Liver (tissue), 9 donors: ENCODE results near the gene NUAK1. TPM values are rescaled to one million over a fixed set of nuclear protein-coding genes. Genes with fewer than 3 reads are reported as not detected.

Experiments
- DNase-seq: peaks from one replicate; pipeline ENCODE4 v3.0.0-alpha.2; 2017; ENCODE audit warnings: low spot score
- H3K27ac ChIP-seq, 2 donors: one replicate each; pipeline ENCODE4 v1.7.0; 2013; ENCODE audit warnings: inconsistent platforms in 2 of 2, low read length in 2 of 2, control low read depth in 1 of 2, low read depth in 1 of 2, mild to moderate bottlenecking in 1 of 2
- H3K27me3 ChIP-seq, 4 donors: one replicate each; pipeline versions ENCODE4 v1.6.1 to v1.7.0; 2013; ENCODE audit warnings: low read length in 3 of 4, inconsistent platforms in 1 of 4, mild to moderate bottlenecking in 1 of 4, moderate library complexity in 1 of 4; ENCODE audit not compliant: control insufficient read depth in 4 of 4, insufficient read depth in 4 of 4
- H3K36me3 ChIP-seq, 4 donors: one replicate each; pipeline versions ENCODE4 v1.6.1 to v1.7.0; 2013; ENCODE audit warnings: low read length in 3 of 4, mild to moderate bottlenecking in 3 of 4, low read depth in 1 of 4, moderate library complexity in 1 of 4; ENCODE audit not compliant: control insufficient read depth in 4 of 4, insufficient read depth in 3 of 4
- H3K4me1 ChIP-seq, 4 donors: one replicate each; pipeline versions ENCODE4 v1.6.1 to v1.7.0; 2013; ENCODE audit warnings: low read length in 3 of 4, mild to moderate bottlenecking in 3 of 4, moderate library complexity in 1 of 4; ENCODE audit not compliant: control insufficient read depth in 4 of 4, insufficient read depth in 4 of 4
- H3K4me3 ChIP-seq, 3 donors: one replicate each; pipeline versions ENCODE4 v1.6.1 to v1.7.0; 2013; ENCODE audit warnings: low read length in 3 of 3, control low read depth in 1 of 3, low read depth in 1 of 3, mild to moderate bottlenecking in 1 of 3
- H3K9ac ChIP-seq, 2 donors: one replicate each; pipeline ENCODE4 v1.7.0; 2013; ENCODE audit warnings: low read length in 2 of 2, mild to moderate bottlenecking in 2 of 2, moderate library complexity in 2 of 2, control low read depth in 1 of 2, low read depth in 1 of 2
- H3K9me3 ChIP-seq, 4 donors: one replicate each; pipeline versions ENCODE4 v1.6.1 to v1.7.0; 2013; ENCODE audit warnings: low read length in 3 of 4; ENCODE audit not compliant: control insufficient read depth in 4 of 4
- ATF3 ChIP-seq: IDR thresholded peaks from 2 replicates; pipeline ENCODE4 v1.6.1; 2016; ENCODE audit warnings: antibody characterized with exemption
- CTCF ChIP-seq: fragments of 150-350 bp; IDR thresholded peaks from 2 replicates; pipeline ENCODE4 v1.5.1; 2017; ENCODE audit warnings: improper control_type of control experiment, low read depth, low read length; ENCODE audit not compliant: missing input control
- EGR1 ChIP-seq, 2 donors: IDR thresholded peaks; 2 replicates each; pipeline ENCODE4 v1.6.1; 2016 to 2018; ENCODE audit warnings: antibody characterized with exemption in 2 of 2, low read depth in 2 of 2
- FOXA1 ChIP-seq: IDR thresholded peaks from 2 replicates; pipeline ENCODE4 v1.6.1; 2016; ENCODE audit warnings: antibody characterized with exemption
- FOXA2 ChIP-seq: IDR thresholded peaks from 2 replicates; pipeline ENCODE4 v1.6.1; 2016; ENCODE audit warnings: antibody characterized with exemption
- GABPA ChIP-seq, 2 donors: IDR thresholded peaks in 1 of 2; conservative IDR thresholded peaks in 1 of 2; 2 replicates each; pipeline ENCODE4 v1.6.1; 2016; ENCODE audit warnings: antibody characterized with exemption in 2 of 2, mild to moderate bottlenecking in 1 of 2, moderate library complexity in 1 of 2
- HNF4A ChIP-seq, 2 donors: conservative IDR thresholded peaks; 2 replicates each; pipeline ENCODE4 v1.6.1; 2016; ENCODE audit warnings: antibody characterized with exemption in 2 of 2, mild to moderate bottlenecking in 2 of 2
- HNF4G ChIP-seq: IDR thresholded peaks from 2 replicates; pipeline ENCODE4 v1.6.1; 2016; ENCODE audit warnings: antibody characterized with exemption
- JUND ChIP-seq, 2 donors: IDR thresholded peaks; 2 replicates each; pipeline ENCODE4 v1.6.1; 2016; ENCODE audit warnings: antibody characterized with exemption in 2 of 2
- MAX ChIP-seq: IDR thresholded peaks from 2 replicates; pipeline ENCODE4 v1.6.1; 2016; ENCODE audit warnings: antibody characterized with exemption
- NR2F2 ChIP-seq: IDR thresholded peaks from 2 replicates; pipeline ENCODE4 v1.6.1; 2016; ENCODE audit warnings: antibody characterized with exemption
- RAD21 ChIP-seq, 2 donors: IDR thresholded peaks; 2 replicates each; pipeline ENCODE4 v1.6.1; 2016; ENCODE audit warnings: antibody characterized with exemption in 2 of 2, mild to moderate bottlenecking in 2 of 2
- REST ChIP-seq: IDR thresholded peaks from 2 replicates; pipeline ENCODE4 v1.6.1; 2016; ENCODE audit warnings: antibody characterized with exemption, mild to moderate bottlenecking
- RXRA ChIP-seq, 2 donors: IDR thresholded peaks; 2 replicates each; pipeline ENCODE4 v1.6.1; 2017 to 2018; ENCODE audit warnings: antibody characterized with exemption in 2 of 2, mild to moderate bottlenecking in 1 of 2
- SP1 ChIP-seq: IDR thresholded peaks from 2 replicates; pipeline ENCODE4 v1.6.1; 2018; ENCODE audit warnings: antibody characterized with exemption, mild to moderate bottlenecking
- TAF1 ChIP-seq: conservative IDR thresholded peaks from 2 replicates; pipeline ENCODE4 v1.6.1; 2016; ENCODE audit warnings: antibody characterized with exemption, mild to moderate bottlenecking
- YY1 ChIP-seq: IDR thresholded peaks from 2 replicates; pipeline ENCODE4 v1.6.1; 2016; ENCODE audit warnings: antibody characterized with exemption, mild to moderate bottlenecking
- ZBTB33 ChIP-seq: IDR thresholded peaks from 2 replicates; pipeline ENCODE4 v1.6.1; 2016; ENCODE audit warnings: antibody characterized with exemption
- WGBS: extraction: QIAGEN DNeasy Blood & Tissue Kit; methylation state at CpG from one replicate; pipeline ENCODE4 v1.1.7; 2013; 5-methylcytosine and 5-hydroxymethylcytosine counted together
- polyA plus RNA-seq, 2 donors: library from polyadenylated mRNA; stranded (reverse) in 1 of 2; unstranded in 1 of 2; fragments of 200-250 nt in 1 of 2; fragments of >200 nt in 1 of 2; fragmentation: Nextera tagmentation in 1 of 2; extraction: Ambion mirVana in 1 of 2; gene quantifications; one replicate each; pipeline versions ENCODE4 v1.2.1 to v1.2.3, GENCODE V29; 2013 to 2015
- total RNA-seq, 2 donors: library from RNA; depleted of rRNA; stranded (reverse); fragments of >200 nt; gene quantifications; one replicate each; pipeline ENCODE4 v1.2.3, GENCODE V29; 2014
- donor health status: healthy.
- donor health status: healthy.
- donor health status: healthy.
- donor health status: healthy.
- donor health status: healthy.

The NUAK1 gene
- total and polyA plus RNA-seq, 4 donors: 2.5 to 9.3 (median 3.9) TPM

- H3K27me3 ChIP-seq: no peaks in the 10 kb centered on the region
- H3K4me1 ChIP-seq: peaks cover 1 to 10% (median 5%) of the 10 kb centered on the region in 4 donors
- no peak overlapping the region for H3K9ac ChIP-seq
- no peak overlapping the region for H3K4me3 ChIP-seq
- H3K9me3 ChIP-seq: no peaks in the 10 kb centered on the region
- no peak for DNase-seq
- TF ChIP-seq YY1: no peak
- no peak for TF ChIP-seq HNF4G
- TF ChIP-seq ATF3: no peak
- TF ChIP-seq ZBTB33: no peak
- TF ChIP-seq RXRA (IDR thresholded peaks at IDR 0.05): no peak
- no peak for TF ChIP-seq JUND (IDR thresholded peaks at IDR 0.05)
- no peak for TF ChIP-seq SP1
- TF ChIP-seq NR2F2: no peak
- TF ChIP-seq MAX: no peak
- TF ChIP-seq RAD21 (IDR thresholded peaks at IDR 0.05): no peak
- no peak for TF ChIP-seq REST
- no peak for TF ChIP-seq TAF1
- no peak for TF ChIP-seq GABPA (IDR thresholded peaks at IDR 0.05 in 1 of 2, conservative IDR thresholded peaks at IDR 0.05 in 1 of 2)
- no peak for TF ChIP-seq HNF4A (conservative IDR thresholded peaks at IDR 0.05)
- no peak for TF ChIP-seq FOXA1
- no peak for TF ChIP-seq EGR1 (IDR thresholded peaks at IDR 0.05; ENCODE audit: low read depth in 2 of 2)
- no peak for TF ChIP-seq FOXA2
- no peak for TF ChIP-seq CTCF
- no peak overlapping the region for H3K27ac ChIP-seq
- 74% methylated on average over 11 of the region's 11 CpGs for WGBS
- peaks cover 0 to 12% (median 5%) of the 10 kb centered on the region in 4 donors for H3K36me3 ChIP-seq
These were observed 63.9 kb downstream of the NUAK1 start for GRCh38 chr12:106074706-106075392.
